ENCODE data around the gene SEC24D. TPM values are rescaled to one million over a fixed set of nuclear protein-coding genes. Genes with fewer than 3 reads are reported as not detected.

SEC24D gene
- total and polyA plus RNA-seq, 2 of the 8 experiments (the other 6 are each of a cell fraction or from before 2014, with no cell fraction given), result 28.9 to 91.6 TPM

DNA sequence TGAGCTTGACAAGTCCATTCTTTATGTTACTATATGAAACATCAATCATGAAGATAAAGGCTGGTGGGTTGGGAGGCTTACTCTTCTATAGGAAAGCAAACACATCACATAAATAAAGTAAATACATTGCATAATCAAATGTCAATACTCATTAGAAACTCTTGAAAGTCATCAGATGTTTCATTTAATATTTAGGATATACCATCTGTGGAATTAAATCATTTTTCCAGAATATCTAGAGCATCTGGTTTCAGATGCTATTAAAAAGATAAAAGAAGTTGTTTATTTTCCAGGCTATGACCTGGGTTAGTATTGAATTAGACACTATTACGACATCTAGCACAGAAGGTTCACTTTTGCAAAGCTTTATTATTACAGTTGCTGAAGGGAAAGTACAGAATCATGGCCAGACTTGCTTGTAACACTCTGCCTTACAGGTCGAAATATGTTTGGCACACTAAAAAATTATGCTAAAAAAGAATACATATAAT, 78.1 kb downstream of the SEC24D start:
- Histone ChIP-seq H3K23me2 (ENCODE audit: low read depth, low read length) (no peaks in the 10 kb centered on the region), H4K5ac (ENCODE audit: insufficient read length, low read depth, low read length) (no peak overlapping the region), H3K79me1 (ENCODE audit: low read depth, low read length) (no peaks in the 10 kb centered on the region), H4K20me1 (replicated peaks in 1 of 2; ENCODE audit: control insufficient read depth in 1 of 2, insufficient read depth in 2 of 2, low read length in 2 of 2) (no peaks in the 10 kb centered on the region), H3K4me2 (ENCODE audit: insufficient read depth in 1 of 2, low read depth in 2 of 2, low read length in 2 of 2) (no peak overlapping the region), H3K9me3 (ENCODE audit: insufficient read depth in 2 of 2, low read depth in 1 of 2, low read length in 1 of 2) (no peaks in the 10 kb centered on the region), H2BK120ac (replicated peaks; ENCODE audit: low read depth, low read length) (no peak overlapping the region), H3K14ac (ENCODE audit: insufficient read length) (no peak overlapping the region), H2BK5ac (ENCODE audit: low read depth, low read length) (no peak overlapping the region), H3K4ac (replicated peaks; ENCODE audit: insufficient read length, low read depth, low read length) (no peak overlapping the region), H2BK15ac (ENCODE audit: low read length) (no peak overlapping the region), H3K56ac (replicated peaks; ENCODE audit: insufficient read length, low read depth, low read length) (no peak overlapping the region), H2BK12ac (ENCODE audit: low read depth, low read length) (no peak overlapping the region), H3K4me1 (replicated peaks in 1 of 4; ENCODE audit: control insufficient read depth in 3 of 4, insufficient read depth in 4 of 4, low read length in 3 of 4) (peaks cover 0 to 4% (median 0%) of the 10 kb centered on the region in 4 experiments; a peak in 2 of 7 replicates), H3K27ac (ENCODE audit: low read depth, low read length) (no peak overlapping the region), H2BK20ac (ENCODE audit: low read length) (no peak overlapping the region), H3K4me3 (ENCODE audit: extremely low read depth in 1 of 4, insufficient read depth in 2 of 4, low read depth in 3 of 4, low read length in 4 of 4) (no peak overlapping the region), H3K9ac (replicated peaks in 1 of 4; ENCODE audit: extremely low read depth in 1 of 4, low read depth in 3 of 4, low read length in 3 of 4) (no peak overlapping the region), H2AK5ac (ENCODE audit: low read depth, low read length) (no peak overlapping the region), H3K36me3 (ENCODE audit: control insufficient read depth in 2 of 4, insufficient read depth in 4 of 4, low read length in 3 of 4) (peaks cover 0 to 28% (median 7%) of the 10 kb centered on the region in 4 experiments; a peak in 5 of 8 replicates), H2AFZ (ENCODE audit: low read length) (no peak overlapping the region), H3K18ac (ENCODE audit: extremely low read depth, low read length) (no peak overlapping the region), H4K91ac (replicated peaks; ENCODE audit: insufficient read length, low read length) (no peak overlapping the region), H3K23ac (ENCODE audit: insufficient read length) (no peak overlapping the region), H4K8ac (ENCODE audit: extremely low read depth, insufficient read depth, low read length) (no peak overlapping the region), H3K27me3 (replicated peaks in 1 of 4; ENCODE audit: control insufficient read depth in 3 of 4, extremely low read depth in 1 of 4, insufficient read depth in 3 of 4, low read length in 3 of 4) (no peaks in the 10 kb centered on the region), H3K79me2 (ENCODE audit: control insufficient read depth in 1 of 2, insufficient read depth in 2 of 2, low read length in 2 of 2) (no peaks in the 10 kb centered on the region)
- ChIA-PET CTCF (ENCODE audit: partially characterized antibody) (no interaction called here), POLR2A (ENCODE audit: partially characterized antibody) (no interaction called here)
- FAIRE-seq, result no peak
- TF ChIP-seq SP4 (IDR thresholded peaks at IDR 0.05; ENCODE audit: low read length), result no peak
- TF ChIP-seq EZH2 (IDR thresholded peaks at IDR 0.05; ENCODE audit: low read depth, low read length, severe bottlenecking), result no peak
- no peak for TF ChIP-seq RFX5 (IDR thresholded peaks at IDR 0.05; ENCODE audit: borderline replicate concordance, low read depth, low read length)
- no peak for TF ChIP-seq HDAC6 (IDR thresholded peaks at IDR 0.05; ENCODE audit: low read depth, low read length)
- no peak for TF ChIP-seq PHF8 (conservative IDR thresholded peaks at IDR 0.05; ENCODE audit: low read depth, low read length)
- TF ChIP-seq, protein P1, sequence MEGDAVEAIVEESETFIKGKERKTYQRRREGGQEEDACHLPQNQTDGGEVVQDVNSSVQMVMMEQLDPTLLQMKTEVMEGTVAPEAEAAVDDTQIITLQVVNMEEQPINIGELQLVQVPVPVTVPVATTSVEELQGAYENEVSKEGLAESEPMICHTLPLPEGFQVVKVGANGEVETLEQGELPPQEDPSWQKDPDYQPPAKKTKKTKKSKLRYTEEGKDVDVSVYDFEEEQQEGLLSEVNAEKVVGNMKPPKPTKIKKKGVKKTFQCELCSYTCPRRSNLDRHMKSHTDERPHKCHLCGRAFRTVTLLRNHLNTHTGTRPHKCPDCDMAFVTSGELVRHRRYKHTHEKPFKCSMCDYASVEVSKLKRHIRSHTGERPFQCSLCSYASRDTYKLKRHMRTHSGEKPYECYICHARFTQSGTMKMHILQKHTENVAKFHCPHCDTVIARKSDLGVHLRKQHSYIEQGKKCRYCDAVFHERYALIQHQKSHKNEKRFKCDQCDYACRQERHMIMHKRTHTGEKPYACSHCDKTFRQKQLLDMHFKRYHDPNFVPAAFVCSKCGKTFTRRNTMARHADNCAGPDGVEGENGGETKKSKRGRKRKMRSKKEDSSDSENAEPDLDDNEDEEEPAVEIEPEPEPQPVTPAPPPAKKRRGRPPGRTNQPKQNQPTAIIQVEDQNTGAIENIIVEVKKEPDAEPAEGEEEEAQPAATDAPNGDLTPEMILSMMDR (IDR thresholded peaks at IDR 0.05; ENCODE audit: control extremely low read depth in 1 of 3, insufficient read depth in 1 of 3, low read depth in 1 of 3, low read length in 3 of 3), result no peak
- TF ChIP-seq TEAD4 (IDR thresholded peaks at IDR 0.05; ENCODE audit: low read depth, low read length), result no peak
- no peak for TF ChIP-seq NANOG (IDR thresholded peaks at IDR 0.05; ENCODE audit: insufficient read depth, low read depth, low read length, poor library complexity, severe bottlenecking)
- TF ChIP-seq ZNF274 (IDR thresholded peaks at IDR 0.05; ENCODE audit: borderline replicate concordance, extremely low read depth, low read length), result no peak
- no peak for DNase-seq (ENCODE audit: low read depth in 1 of 2, low spot score in 2 of 2)
- 80% methylated on average over 2 of the region's 2 CpGs; no CpG with 5 or more reads in 1 of the 2 experiments for WGBS, 2 experiments (ENCODE audit: extremely low coverage in 1 of 2, insufficient coverage in 1 of 2, insufficient read length in 1 of 2, insufficient replicate concordance in 2 of 2, low coverage in 1 of 2, low lambda C conversion rate in 2 of 2, missing lambda C conversion rate in 1 of 2)
